Esophagus muscularis mucosa (tissue), 4 donors: ENCODE measurements around the gene VEGFC.

Experiments
- EP300 ChIP-seq: sonication (generic); formaldehyde crosslinking; IDR thresholded peaks from one replicate; pipeline ENCODE4 v1.6.1; 2017; ENCODE audit warnings: antibody characterized with exemption
- POLR2A ChIP-seq: fragments of 450-650 bp; IDR thresholded peaks from one replicate; pipeline ENCODE4 v1.6.1; 2017; ENCODE audit warnings: antibody characterized with exemption, moderate library complexity, mild to moderate bottlenecking, low read depth
- POLR2AphosphoS5 ChIP-seq, 2 donors: sonication (generic); formaldehyde crosslinking; IDR thresholded peaks; one replicate each; pipeline ENCODE4 v1.6.1; 2017; ENCODE audit warnings: antibody characterized with exemption in 2 of 2
- TF ChIP-seq, protein P1 (sequence below), 3 experiments: fragments of 200-600 bp in 2 of 3; fragments of 450-650 bp in 1 of 3; sonication (generic) in 2 of 3; IDR thresholded peaks; one replicate each; pipeline ENCODE4 v1.5.1; 2017 to 2019; ENCODE audit warnings: antibody characterized with exemption in 3 of 3, mild to moderate bottlenecking in 2 of 3, moderate library complexity in 1 of 3

DNA sequence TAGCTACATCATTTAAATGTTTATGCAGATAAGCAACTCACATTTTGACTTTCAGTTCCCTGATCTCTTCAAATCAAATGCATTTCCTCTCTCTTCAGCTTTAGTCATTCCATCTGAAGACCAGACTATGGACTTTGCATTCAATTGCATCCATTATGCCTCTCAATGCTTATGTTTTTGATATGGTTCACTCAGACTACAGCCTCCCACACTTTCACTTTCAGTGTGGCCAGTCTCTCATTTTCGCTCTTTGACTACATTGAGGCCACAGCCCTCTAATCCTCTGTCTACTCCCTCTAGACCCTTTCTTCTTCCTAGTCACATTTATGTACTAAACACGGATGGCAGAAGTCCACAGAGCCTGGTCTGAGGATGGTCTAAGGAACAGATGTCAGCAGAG is 24.5 kb upstream of the VEGFC start:
- TF ChIP-seq POLR2A (no peak), EP300 (no peak), POLR2AphosphoS5 (IDR thresholded peaks at IDR 0.05) (no peak)
- TF ChIP-seq, protein P1, sequence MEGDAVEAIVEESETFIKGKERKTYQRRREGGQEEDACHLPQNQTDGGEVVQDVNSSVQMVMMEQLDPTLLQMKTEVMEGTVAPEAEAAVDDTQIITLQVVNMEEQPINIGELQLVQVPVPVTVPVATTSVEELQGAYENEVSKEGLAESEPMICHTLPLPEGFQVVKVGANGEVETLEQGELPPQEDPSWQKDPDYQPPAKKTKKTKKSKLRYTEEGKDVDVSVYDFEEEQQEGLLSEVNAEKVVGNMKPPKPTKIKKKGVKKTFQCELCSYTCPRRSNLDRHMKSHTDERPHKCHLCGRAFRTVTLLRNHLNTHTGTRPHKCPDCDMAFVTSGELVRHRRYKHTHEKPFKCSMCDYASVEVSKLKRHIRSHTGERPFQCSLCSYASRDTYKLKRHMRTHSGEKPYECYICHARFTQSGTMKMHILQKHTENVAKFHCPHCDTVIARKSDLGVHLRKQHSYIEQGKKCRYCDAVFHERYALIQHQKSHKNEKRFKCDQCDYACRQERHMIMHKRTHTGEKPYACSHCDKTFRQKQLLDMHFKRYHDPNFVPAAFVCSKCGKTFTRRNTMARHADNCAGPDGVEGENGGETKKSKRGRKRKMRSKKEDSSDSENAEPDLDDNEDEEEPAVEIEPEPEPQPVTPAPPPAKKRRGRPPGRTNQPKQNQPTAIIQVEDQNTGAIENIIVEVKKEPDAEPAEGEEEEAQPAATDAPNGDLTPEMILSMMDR (IDR thresholded peaks at IDR 0.05) = no peak
